NCI-H526 treated with DMSO at 0.1 percent for 48 hours (cell line): ENCODE results near the gene IL1B.
"Not testable (repeated sequence)": the region's sequence is repeated elsewhere in the genome, so short reads cannot be mapped to it uniquely, and the experiment has no call there.

Source experiments
- DNase-seq: peaks from one replicate; lab custom pipeline; 2025; lab: John Stamatoyannopoulos, UW

The IL1B gene

DNA sequence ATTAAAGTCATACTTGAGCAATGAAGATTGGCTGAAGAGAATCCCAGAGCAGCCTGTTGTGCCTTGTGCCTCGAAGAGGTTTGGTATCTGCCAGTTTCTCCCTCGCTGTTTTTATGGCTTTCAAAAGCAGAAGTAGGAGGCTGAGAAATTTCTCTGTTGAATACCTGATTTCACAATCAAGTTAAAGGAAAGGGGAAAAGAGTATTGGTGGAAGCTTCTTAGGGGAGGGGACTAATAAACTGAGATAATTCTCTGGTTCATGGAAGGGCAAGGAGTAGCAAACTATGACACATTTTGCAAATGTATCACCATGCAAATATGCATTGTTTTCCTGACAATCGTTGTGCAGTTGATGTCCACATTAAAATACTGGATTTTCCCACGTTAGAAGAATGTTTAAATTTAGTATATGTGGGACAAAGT, at the start of gene IL1B:
IL1B (minus strand) TSS at position 85 of the 423 bp plus-strand sequence. CDS start 550 bp downstream, outside the sequence.
- no peak for DNase-seq

DNA sequence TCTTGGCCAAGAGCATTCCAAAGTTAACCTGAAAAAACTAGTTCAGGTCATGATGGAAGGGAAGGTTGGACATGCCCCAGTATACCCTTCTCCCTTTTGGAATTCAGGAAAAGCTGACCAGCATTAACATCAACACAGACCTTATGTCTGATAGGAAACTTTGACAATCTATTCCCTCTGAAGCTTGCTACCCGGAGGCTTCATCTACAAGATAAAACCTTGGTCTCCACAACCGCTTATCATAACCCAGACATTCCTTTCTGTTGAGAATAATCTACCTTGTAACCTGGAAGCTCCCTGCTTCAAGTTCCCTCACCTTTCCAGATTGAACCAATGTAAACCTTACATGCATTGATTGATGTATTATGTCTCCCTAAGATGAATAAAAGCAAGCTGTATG, 49.7 kb upstream of the IL1B start:
- DNase-seq, result no peak

DNA sequence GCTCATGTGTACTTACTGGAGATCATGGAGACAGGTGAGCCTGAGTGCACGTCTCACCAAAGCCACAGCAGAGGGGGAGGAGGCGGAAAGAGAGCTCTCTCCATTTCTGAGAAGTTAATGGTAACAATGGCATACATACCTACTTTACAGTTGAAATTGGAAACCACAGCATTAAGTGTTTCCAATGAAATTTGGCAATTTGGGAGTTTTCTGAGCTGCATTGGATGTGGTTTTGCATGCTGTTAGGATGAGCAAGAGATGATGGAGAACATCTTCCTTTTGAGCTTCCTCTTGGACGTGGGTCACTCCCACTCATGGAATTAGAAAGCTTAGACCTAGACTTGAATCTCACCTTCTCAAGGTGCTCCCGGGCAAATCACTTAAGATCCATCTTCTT, 48.9 kb upstream of the IL1B start:
- no peak for DNase-seq

- DNase-seq, result no peak
Observed at GRCh38 chr2:112884869-112885505, 48.4 kb upstream of the IL1B start.

- no peak for DNase-seq
Observed at GRCh38 chr2:112883669-112884068, 47.1 kb upstream of the IL1B start.

DNA sequence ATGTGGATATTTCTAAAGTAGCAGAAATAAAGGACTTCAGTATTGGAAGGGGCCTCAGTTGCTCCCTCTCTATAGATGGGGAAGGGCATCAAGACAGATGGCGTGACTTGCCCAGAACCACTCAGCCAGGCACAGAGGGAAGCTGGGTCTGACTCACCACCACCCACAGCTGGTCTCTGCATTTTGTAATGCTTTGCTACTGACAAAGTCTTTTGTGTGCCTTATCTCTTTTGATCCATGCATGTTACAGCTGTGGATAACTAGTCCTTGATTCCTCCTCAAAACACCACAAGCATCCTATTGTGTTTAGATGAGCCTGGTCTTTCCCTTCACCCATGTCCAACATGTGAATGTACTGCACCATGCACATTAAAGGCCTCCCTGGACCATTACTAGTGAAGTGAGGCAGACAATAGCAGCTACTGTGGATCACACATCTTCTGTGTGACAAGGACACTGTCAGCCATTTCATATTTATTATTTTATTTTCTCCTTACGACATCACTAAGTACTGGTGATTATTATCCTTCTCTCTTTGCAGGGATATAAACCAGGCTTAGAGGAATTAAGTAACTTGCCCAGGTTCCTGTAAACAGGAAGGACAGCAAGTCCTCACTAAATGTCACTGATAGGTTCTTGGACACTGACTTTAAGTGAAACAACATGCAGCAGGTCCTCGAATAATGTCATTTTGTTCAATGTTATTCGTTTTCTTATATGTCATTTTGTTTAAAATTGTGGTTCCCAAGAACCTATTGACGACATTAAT, 44.8 kb upstream of the IL1B start:
- DNase-seq, result no peak

GRCh38 chr2:112880696-112881095, 44.1 kb upstream of the IL1B start:
- DNase-seq, result no peak

DNA sequence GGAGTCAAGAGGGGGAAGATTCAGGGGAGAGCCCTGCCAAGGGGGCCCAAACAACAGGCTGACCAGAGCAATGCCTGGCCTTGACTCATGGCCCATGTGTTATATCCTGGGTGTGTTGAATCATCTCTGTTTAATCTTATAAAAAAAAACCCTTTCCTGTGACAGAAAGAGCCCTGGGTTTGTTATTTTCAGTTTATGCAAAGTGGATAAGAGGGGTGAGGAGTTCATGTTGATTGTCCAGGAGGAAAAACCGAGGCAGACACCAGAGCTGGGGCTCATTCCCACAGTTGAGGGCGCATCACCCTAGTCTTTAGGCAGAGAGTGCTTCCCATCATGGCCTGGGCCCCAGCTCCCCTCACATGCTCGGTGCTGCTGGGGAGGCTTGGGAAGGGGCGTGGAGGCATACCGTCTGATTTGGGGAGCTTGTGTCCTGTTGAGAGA, 43.5 kb upstream of the IL1B start:
- no peak for DNase-seq

DNA sequence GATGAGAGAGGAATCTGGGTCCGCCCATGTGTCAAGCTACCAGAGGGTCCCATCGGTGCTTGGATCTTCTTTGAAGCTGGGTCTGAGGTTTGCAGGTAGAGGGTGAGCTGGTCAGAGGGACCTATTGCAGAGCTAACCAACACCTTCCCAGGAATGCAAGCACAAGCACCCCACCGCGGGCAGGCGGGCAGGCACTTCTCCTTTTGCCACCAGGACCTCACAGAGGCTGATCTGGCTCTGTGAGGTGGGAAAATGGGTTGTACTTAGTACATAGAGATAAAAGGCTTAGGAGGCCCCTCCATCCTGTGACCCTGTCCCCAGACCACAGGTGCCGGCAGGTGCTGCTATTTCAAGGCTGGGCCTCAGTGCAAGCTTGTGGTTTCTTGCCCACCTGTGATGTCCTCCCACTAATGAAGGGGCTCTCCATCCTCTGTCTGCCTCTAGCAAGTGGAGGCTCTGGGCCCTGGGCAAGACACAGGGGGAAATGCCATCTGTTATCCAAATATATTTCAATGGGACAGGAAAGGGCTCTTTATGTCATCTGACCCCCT, 43.0 kb upstream of the IL1B start:
- no peak for DNase-seq

GRCh38 chr2:112877423-112877822, 40.8 kb upstream of the IL1B start:
- no peak for DNase-seq

DNA sequence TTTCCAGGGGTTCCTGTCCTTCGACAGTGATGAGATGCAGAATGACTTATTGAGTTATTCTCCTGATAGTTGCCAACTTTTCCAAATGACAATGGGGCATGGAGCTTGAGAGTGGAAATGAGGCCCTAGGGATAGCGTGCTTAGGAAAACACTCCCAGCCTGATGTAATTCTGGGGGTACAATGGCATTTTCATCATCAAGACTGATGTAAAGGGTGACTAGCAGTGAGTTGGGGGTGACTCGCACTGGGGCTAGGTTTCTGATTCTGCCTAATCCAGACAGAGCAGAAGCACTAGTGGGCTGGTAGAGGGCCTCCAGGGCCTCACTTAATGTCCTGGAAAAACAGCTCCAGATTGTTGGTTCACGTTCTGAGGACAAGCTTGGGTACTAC, 40.4 kb upstream of the IL1B start:
- DNase-seq, result no peak

DNA sequence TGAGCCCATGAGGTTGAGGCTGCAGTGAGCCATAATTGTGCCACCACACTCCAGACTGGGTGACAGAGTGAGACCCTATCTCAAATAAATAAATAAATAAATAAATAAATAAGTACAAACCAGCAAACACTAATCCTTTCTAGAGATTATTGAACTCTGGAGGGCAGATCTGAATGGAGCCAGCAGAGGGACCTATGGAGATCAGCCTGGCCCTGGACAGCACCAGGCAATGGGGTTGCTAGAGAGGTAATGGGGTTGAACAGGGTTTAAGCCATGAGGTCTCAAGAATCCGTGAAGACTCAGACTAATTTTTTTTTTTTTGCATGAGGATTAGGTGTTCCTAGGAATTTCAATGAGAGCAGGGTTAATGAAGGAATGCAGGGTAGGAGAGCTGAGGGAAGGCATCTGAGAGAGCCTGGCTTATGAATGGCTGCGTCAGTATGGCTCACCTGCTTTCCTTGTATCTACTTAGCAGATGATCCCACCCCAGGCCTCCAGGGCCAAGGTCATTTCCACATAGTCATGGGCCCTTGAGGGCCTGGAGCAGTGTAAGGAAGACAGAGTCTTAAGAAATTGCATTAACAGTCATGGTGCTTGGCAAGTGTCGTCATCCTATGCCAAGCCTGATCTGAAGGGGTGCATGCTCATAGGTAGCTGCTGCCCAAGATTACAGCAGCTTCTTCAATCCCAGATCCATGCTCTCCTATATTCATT, 39.8 kb upstream of the IL1B start:
- DNase-seq, result no peak

GRCh38 chr2:112870841-112871835, 34.6 kb upstream of the IL1B start:
- DNase-seq, result no peak

- DNase-seq, result peak; percentile 19
Observed at GRCh38 chr2:112869258-112869842, 32.8 kb upstream of the IL1B start.

GRCh38 chr2:112867701-112868631, 31.4 kb upstream of the IL1B start:
- no peak for DNase-seq

DNA sequence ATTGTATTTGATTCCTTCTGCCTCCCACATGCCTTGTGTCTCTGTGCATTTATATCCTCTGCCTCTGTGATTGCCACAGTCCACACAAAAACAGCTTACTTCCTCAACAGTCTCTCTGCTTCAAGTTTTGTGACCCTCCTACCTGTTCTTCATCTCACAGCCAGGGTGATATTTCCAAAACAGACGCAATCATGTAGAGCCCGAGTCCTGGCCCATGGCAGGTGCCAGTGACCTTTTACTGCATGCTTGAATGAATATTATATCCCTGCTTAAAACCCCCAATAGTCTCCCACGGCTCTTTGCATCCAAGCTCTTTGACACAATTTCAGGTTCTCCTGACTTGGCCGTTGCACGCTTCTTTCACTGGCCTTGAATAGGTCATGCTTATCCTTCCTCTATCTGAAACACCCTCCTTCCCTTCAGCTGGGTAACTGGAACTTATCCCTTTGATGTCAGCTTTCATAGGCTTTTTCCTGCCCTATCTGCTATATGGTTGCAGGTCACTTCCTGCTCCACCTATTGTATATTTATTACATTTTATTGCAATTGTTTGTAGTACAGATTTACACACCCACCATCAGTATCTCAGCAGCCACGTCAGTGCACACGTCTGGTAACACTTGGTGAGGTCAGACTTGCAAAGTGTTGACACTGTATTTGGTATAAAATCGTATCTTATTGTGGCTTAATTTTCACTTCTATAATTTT, 29.7 kb upstream of the IL1B start:
- no peak for DNase-seq

DNA sequence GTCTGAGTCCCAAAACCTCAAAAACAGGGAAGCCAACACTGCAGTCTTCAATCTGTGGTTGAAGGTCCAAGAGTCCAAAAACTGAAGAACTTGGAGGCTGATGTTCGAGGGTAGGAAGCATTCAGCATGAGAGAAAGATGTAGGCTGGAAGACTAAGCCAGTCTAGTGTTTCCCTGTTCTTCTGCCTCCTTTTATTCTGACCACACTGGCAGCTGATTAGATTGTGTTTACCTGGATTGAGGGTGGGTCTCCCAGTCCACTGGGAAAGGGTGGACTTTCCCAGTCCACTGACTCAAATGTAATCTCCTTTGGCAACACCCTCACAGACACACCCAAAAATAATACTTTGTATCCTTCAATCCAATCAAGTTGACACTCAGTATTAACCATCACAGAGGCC, 27.5 kb upstream of the IL1B start:
- no peak for DNase-seq

DNA sequence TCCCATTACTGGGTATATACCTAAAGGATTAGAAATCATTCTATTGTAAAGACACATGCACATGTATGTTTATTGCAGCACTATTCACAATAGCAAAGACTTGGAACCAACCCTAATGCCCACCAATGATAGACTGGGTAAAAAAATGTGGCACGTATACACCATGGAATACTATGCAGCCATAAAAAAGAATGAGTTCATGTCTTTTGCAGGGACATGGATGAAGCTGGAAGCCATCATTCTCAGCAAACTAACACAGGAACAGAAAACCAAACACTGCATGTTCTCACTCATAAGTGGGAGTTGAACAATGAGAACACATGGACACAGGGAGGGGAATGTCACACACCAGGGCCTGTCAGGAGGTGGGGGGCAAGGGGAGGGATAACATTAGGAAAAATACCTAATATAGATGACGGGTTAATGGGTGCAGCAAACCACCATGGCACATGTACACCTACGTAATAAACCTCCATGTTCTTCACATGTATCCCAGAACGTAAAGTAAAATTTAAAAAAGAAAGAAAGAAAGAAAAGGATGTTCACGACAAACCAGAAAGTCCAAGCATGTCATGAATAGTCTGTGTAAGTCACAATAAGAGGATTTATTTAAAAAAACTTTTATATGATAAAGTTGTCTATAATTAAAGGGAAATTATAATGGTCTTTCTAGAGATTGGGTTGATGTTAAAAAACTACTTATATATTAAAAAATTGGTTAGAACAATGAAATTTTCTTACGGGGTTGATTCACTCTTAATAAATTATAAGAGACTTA, 23.0 kb upstream of the IL1B start:
- DNase-seq, result not testable (repeated sequence)
